DOHH2 (cell line): Measurements from ENCODE around the gene SLC48A1.

Source experiments
- EZH2phosphoT487 ChIP-seq: fragments of 200-600 bp; sonication (generic); IDR thresholded peaks from 2 replicates; pipeline ENCODE4 v1.6.1; 2017; ENCODE audit warnings: borderline replicate concordance, mild to moderate bottlenecking, antibody characterized with exemption, low read length, moderate library complexity, mixed read lengths
- TF ChIP-seq, protein P1 (sequence below): fragments of 200-600 bp; sonication (generic); IDR thresholded peaks from one replicate; pipeline ENCODE4 v1.5.1; 2014; ENCODE audit warnings: antibody characterized with exemption, mild to moderate bottlenecking, low read depth, low read length; ENCODE audit not compliant: poor library complexity, severe bottlenecking

- TF ChIP-seq, protein P1, sequence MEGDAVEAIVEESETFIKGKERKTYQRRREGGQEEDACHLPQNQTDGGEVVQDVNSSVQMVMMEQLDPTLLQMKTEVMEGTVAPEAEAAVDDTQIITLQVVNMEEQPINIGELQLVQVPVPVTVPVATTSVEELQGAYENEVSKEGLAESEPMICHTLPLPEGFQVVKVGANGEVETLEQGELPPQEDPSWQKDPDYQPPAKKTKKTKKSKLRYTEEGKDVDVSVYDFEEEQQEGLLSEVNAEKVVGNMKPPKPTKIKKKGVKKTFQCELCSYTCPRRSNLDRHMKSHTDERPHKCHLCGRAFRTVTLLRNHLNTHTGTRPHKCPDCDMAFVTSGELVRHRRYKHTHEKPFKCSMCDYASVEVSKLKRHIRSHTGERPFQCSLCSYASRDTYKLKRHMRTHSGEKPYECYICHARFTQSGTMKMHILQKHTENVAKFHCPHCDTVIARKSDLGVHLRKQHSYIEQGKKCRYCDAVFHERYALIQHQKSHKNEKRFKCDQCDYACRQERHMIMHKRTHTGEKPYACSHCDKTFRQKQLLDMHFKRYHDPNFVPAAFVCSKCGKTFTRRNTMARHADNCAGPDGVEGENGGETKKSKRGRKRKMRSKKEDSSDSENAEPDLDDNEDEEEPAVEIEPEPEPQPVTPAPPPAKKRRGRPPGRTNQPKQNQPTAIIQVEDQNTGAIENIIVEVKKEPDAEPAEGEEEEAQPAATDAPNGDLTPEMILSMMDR: no peak
- no peak for TF ChIP-seq EZH2phosphoT487
Observed at GRCh38 chr12:47771304-47771703, 1.7 kb upstream of the SLC48A1 start.
